Ishikawa (cell line): Measurements from ENCODE around the gene SKAP1.

Experiments
- CEBPB ChIP-seq: IDR thresholded peaks from 2 replicates; pipeline ENCODE4 v1.6.1; 2012
- CREB1 ChIP-seq: IDR thresholded peaks from 2 replicates; pipeline ENCODE4 v1.6.1; 2012; ENCODE audit warnings: low read depth
- EP300 ChIP-seq: IDR thresholded peaks from 2 replicates; pipeline ENCODE4 v1.6.1; 2012; ENCODE audit warnings: borderline replicate concordance
- FOXM1 ChIP-seq: IDR thresholded peaks from 2 replicates; pipeline ENCODE4 v1.6.1; 2012; ENCODE audit warnings: low read depth, borderline replicate concordance
- NFIC ChIP-seq: IDR thresholded peaks from 2 replicates; pipeline ENCODE4 v1.6.1; 2012
- TEAD4 ChIP-seq: IDR thresholded peaks from 2 replicates; pipeline ENCODE4 v1.6.1; 2012
- YY1 ChIP-seq: IDR thresholded peaks from 2 replicates; pipeline ENCODE4 v1.6.1; 2012; ENCODE audit warnings: low read depth
- ZBTB7A ChIP-seq: IDR thresholded peaks from 2 replicates; pipeline ENCODE4 v1.6.1; 2012; ENCODE audit warnings: low read depth
- TF ChIP-seq, protein P1 (sequence below): IDR thresholded peaks from 2 replicates; pipeline ENCODE4 v1.6.1; 2012; ENCODE audit warnings: low read depth, mild to moderate bottlenecking

DNA sequence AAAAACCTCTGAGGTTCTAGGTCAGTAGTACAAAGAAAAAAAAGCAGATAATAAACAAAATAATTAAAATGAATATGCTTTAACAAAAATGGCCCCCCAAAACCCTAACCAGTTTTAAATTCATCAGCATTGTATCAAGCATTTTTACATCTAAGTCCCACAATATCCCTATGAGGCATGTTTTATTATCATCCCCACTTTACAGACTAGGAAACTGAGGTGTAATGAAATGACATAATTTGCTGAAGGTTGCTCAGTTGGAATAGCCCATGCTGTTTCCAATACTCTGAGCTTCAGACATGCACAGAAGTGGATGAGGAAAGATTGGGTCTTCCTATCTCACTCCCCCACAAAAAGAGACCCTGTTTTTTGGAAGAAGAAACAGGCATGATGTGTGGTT lies 234.1 kb downstream of the SKAP1 start:
- no peak for TF ChIP-seq ZBTB7A
- no peak for TF ChIP-seq FOXM1
- no peak for TF ChIP-seq CREB1
- TF ChIP-seq EP300: no peak
- TF ChIP-seq, protein P1, sequence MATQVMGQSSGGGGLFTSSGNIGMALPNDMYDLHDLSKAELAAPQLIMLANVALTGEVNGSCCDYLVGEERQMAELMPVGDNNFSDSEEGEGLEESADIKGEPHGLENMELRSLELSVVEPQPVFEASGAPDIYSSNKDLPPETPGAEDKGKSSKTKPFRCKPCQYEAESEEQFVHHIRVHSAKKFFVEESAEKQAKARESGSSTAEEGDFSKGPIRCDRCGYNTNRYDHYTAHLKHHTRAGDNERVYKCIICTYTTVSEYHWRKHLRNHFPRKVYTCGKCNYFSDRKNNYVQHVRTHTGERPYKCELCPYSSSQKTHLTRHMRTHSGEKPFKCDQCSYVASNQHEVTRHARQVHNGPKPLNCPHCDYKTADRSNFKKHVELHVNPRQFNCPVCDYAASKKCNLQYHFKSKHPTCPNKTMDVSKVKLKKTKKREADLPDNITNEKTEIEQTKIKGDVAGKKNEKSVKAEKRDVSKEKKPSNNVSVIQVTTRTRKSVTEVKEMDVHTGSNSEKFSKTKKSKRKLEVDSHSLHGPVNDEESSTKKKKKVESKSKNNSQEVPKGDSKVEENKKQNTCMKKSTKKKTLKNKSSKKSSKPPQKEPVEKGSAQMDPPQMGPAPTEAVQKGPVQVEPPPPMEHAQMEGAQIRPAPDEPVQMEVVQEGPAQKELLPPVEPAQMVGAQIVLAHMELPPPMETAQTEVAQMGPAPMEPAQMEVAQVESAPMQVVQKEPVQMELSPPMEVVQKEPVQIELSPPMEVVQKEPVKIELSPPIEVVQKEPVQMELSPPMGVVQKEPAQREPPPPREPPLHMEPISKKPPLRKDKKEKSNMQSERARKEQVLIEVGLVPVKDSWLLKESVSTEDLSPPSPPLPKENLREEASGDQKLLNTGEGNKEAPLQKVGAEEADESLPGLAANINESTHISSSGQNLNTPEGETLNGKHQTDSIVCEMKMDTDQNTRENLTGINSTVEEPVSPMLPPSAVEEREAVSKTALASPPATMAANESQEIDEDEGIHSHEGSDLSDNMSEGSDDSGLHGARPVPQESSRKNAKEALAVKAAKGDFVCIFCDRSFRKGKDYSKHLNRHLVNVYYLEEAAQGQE: no peak
- TF ChIP-seq YY1: no peak
- no peak for TF ChIP-seq TEAD4
- no peak for TF ChIP-seq NFIC
- TF ChIP-seq CEBPB: no peak
